ENCODE results near the gene COQ8B. TPM values are rescaled to one million over a fixed set of nuclear protein-coding genes. Genes with fewer than 3 reads are reported as not detected.
"Not testable (repeated sequence)": the region's sequence is repeated elsewhere in the genome, so short reads cannot be mapped to it uniquely, and the experiment has no call there.

COQ8B gene
- total and polyA plus RNA-seq, 2 experiments from 2014 or later = 82.5 to 90.6 TPM

DNA sequence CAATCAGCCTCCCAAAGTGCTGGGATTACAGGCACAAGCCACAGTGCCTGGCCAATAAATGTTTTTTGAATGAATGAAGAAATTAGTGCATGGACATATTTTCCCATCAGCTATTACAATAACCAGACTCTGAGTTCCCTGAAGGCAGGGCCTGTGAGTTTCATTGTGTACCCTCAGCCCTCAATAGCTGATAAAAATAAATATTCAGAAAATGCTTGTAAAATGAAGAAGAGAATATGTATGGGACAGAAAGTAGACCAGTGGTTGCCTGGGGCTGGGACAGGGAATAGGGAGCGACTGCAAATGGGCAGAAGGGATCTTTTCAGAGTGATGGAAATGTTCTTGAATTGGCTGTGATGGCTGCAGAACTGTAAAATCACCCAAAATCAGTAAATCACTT lies 55.1 kb downstream of the COQ8B start:
- TF ChIP-seq, protein P1, sequence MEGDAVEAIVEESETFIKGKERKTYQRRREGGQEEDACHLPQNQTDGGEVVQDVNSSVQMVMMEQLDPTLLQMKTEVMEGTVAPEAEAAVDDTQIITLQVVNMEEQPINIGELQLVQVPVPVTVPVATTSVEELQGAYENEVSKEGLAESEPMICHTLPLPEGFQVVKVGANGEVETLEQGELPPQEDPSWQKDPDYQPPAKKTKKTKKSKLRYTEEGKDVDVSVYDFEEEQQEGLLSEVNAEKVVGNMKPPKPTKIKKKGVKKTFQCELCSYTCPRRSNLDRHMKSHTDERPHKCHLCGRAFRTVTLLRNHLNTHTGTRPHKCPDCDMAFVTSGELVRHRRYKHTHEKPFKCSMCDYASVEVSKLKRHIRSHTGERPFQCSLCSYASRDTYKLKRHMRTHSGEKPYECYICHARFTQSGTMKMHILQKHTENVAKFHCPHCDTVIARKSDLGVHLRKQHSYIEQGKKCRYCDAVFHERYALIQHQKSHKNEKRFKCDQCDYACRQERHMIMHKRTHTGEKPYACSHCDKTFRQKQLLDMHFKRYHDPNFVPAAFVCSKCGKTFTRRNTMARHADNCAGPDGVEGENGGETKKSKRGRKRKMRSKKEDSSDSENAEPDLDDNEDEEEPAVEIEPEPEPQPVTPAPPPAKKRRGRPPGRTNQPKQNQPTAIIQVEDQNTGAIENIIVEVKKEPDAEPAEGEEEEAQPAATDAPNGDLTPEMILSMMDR (IDR thresholded peaks at IDR 0.05; ENCODE audit: low read depth, low read length) = no peak
- Histone ChIP-seq H3K4me3 (no peak overlapping the region), H3K4me1 (ENCODE audit: low read depth) (no peaks in the 10 kb centered on the region), H3K9me3 (ENCODE audit: low read depth) (no peaks in the 10 kb centered on the region), H3K27ac (no peak overlapping the region), H3K27me3 (no peaks in the 10 kb centered on the region), H3K36me3 (no peaks in the 10 kb centered on the region)
- DNase-seq (ENCODE audit: low read depth in 1 of 2, low spot score in 1 of 2) = no peak

DNA sequence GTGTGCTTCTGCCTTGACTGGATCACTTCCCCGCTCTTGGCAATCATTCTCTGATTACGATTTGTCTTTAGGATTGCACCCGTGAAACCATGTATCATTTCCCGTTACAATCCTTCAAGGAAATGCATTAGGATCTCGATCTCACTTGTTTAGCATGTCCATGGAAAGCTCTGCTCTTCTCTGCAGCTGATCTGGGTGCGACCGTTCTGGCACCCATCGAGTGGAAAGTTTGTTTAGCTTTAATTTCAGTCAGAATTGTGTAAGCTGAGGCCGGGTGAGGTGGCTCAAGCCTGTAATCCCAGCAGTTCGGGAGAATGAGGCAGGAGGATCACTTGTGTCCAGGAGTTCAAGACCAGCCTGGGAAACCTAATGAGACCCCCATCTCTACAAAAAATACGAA lies 57.1 kb downstream of the COQ8B start:
- no peak overlapping the region for H3K27ac ChIP-seq
- no peaks in the 10 kb centered on the region for H3K27me3 ChIP-seq
- TF ChIP-seq, protein P1 (IDR thresholded peaks at IDR 0.05; ENCODE audit: low read depth, low read length) = no peak
- H3K4me1 ChIP-seq (ENCODE audit: low read depth) = no peaks in the 10 kb centered on the region
- H3K36me3 ChIP-seq = no peaks in the 10 kb centered on the region
- no peaks in the 10 kb centered on the region for H3K9me3 ChIP-seq (ENCODE audit: low read depth)
- H3K4me3 ChIP-seq = no peak overlapping the region
- DNase-seq (ENCODE audit: low read depth in 1 of 2, low spot score in 1 of 2) = no peak

DNA sequence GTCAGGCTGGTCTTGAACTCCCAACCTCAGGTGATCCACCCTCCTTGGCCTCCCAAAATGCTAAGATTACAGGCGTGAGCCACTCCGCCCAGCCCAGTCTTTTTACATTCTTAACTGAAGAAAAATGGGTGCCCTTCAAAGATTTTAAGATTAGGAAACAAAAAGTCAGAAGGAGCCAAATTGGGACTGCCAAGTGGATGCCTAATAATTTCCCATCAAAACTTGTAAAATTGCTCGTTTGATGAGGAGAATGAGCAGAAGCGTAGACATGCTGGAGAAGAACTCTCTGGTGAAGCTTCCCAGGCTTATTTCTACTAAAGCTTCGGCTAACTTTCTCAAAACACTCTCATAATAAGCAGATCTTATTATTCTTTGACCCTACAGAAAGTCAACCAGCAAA lies 57.6 kb downstream of the COQ8B start:
- Histone ChIP-seq H3K4me3 (no peak overlapping the region), H3K4me1 (ENCODE audit: low read depth) (no peaks in the 10 kb centered on the region), H3K27me3 (no peaks in the 10 kb centered on the region), H3K9me3 (ENCODE audit: low read depth) (no peaks in the 10 kb centered on the region), H3K27ac (no peak overlapping the region), H3K36me3 (no peaks in the 10 kb centered on the region)
- TF ChIP-seq, protein P1 (IDR thresholded peaks at IDR 0.05; ENCODE audit: low read depth, low read length) = no peak
- no peak for DNase-seq (ENCODE audit: low read depth in 1 of 2, low spot score in 1 of 2)

DNA sequence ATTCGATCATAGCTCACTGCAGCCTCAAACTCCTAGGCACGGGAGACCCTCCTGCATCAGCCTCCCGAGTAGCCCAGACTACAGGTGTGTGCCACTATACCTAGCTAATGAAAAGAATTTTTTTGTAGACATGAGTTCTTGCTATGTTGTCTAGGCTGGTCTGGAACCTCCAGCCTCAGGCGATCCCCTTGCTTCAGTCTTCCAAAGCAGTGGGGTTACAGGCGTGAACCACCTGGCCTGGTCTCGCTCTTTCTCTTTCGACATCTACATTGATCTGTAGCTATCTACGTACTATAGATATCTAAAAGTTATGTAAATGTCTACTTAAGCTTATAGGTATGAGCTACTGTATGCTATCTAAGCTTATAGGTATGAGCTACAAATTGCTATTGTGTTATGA lies 58.7 kb downstream of the COQ8B start:
- H3K9me3 ChIP-seq (ENCODE audit: low read depth) = no peaks in the 10 kb centered on the region
- no peak overlapping the region for H3K27ac ChIP-seq
- no peaks in the 10 kb centered on the region for H3K27me3 ChIP-seq
- TF ChIP-seq, protein P1 (IDR thresholded peaks at IDR 0.05; ENCODE audit: low read depth, low read length) = no peak
- no peaks in the 10 kb centered on the region for H3K4me1 ChIP-seq (ENCODE audit: low read depth)
- DNase-seq (ENCODE audit: low read depth in 1 of 2, low spot score in 1 of 2) = no peak
- H3K36me3 ChIP-seq = no peaks in the 10 kb centered on the region
- H3K4me3 ChIP-seq = no peak overlapping the region

DNA sequence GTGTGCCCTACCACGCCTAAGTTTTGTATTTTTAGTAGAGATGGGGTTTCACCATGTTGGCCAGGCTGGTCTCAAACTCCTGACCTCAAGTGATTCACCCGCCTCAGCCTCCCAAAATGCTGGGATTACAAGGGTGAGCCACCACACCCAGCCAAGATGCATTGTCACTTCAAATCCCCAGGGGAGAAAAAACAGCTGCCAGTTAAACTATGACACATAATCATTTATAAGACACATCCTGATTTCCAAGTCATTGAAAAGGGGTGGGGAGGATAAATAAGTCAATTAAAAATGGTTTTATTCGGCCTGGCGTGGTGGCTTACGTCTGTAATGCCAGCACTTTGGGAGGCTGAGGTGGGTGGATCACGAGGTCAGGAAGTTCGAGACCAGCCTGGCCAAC lies 61.0 kb downstream of the COQ8B start:
- H3K27ac ChIP-seq; H3K4me3 ChIP-seq; H3K9me3 ChIP-seq (ENCODE audit: low read depth); H3K36me3 ChIP-seq; H3K27me3 ChIP-seq; DNase-seq (ENCODE audit: low read depth in 1 of 2, low spot score in 1 of 2); H3K4me1 ChIP-seq (ENCODE audit: low read depth): not testable (repeated sequence)

DNA sequence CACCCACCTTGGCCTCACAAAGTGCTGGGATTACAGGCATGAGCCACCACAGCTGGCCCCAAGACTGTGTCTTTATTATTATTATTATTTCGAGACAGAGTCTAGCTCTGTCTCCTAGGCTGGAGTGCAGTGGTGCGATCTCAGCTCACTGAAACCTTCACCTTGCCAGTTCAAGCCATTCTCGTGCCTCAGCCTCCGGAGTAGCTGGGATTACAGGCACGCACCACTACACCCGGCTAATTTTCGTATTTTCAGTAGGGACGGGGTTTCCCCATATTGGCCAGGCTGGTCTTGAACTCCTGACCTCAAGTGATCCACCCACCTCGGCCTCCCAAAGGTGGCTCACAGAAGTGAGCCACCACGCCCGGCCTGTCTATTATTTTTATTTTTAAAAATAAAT lies 64.4 kb downstream of the COQ8B start:
- H3K27ac ChIP-seq; H3K4me1 ChIP-seq (ENCODE audit: low read depth); H3K9me3 ChIP-seq (ENCODE audit: low read depth); H3K27me3 ChIP-seq; H3K4me3 ChIP-seq; H3K36me3 ChIP-seq; DNase-seq (ENCODE audit: low read depth in 1 of 2, low spot score in 1 of 2): not testable (repeated sequence)

DNA sequence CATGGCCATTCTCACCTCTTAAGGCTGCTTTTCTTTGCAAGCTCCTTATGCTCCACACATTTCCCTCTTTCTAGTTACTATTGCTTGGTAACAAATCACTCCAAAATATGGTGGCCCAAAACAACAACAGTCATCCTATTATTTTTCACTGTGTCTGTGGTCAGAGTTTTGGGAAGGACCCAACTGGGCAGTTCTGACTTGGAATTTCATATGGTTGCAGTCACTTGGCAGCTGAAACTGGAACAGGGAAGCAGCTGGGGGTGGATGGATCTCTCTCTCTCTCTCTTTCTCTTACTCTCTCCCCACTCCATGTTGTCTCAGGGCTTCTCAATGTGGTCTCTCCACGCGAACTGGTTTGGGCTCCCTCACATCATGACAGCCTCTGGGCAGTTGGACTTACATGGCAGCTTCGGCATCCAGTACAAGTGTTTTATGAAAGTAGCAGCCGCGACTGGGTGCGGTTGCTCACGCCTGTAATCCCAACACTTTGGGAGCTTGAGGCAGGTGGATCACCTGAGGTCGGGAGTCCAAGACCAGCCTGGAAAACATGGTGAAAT lies 65.9 kb downstream of the COQ8B start:
- Histone ChIP-seq H3K27me3 (no peaks in the 10 kb centered on the region), H3K9me3 (ENCODE audit: low read depth) (no peaks in the 10 kb centered on the region), H3K4me1 (ENCODE audit: low read depth) (no peaks in the 10 kb centered on the region), H3K27ac (no peak overlapping the region), H3K36me3 (no peaks in the 10 kb centered on the region), H3K4me3 (no peak overlapping the region)
- TF ChIP-seq, protein P1 (IDR thresholded peaks at IDR 0.05; ENCODE audit: low read depth, low read length) = no peak
- DNase-seq (ENCODE audit: low read depth in 1 of 2, low spot score in 1 of 2) = peak in 1 of 2 donors; percentile 90

DNA sequence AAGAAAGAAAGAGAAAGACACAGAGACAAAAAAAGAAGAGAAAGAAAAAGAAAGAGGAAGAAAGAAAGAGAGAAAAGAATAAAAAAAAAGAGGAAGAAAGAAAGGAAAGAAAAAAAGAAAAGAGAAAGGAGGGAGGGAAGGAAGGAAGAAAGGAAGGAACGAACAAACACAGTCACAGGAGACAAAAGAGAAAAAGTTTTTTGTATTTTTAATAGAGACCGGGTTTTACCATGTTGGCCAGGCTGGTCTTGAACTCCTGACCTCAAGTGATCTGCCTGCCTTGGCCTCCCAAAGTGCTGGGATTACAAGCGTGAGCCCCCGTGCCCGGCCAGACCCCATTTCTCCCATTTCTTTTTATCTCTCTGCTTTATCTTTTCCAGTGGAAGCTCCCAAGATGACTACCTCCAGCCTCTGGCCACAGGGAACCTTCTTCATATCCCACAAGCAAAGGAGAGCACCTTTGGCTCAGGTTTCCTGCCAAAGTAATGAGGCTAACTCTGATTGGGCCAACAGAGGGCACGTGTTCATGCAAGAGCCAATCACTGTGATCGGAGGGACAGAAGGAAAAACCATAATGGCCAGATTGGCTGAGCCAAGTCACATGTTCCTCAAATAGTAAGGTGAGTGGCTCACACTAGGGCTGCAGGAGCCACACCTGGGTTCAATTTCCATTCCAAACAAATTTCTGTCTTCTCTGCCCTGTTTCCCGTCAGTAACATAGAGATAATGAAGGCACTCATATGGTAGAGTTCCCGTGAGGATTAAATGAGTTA lies 66.6 kb downstream of the COQ8B start:
- peak in 1 of 2 donors; percentile 19 for DNase-seq (ENCODE audit: low read depth in 1 of 2, low spot score in 1 of 2)
- not testable (repeated sequence) for H3K4me1 ChIP-seq (ENCODE audit: low read depth); H3K36me3 ChIP-seq; H3K4me3 ChIP-seq; H3K9me3 ChIP-seq (ENCODE audit: low read depth); H3K27me3 ChIP-seq; H3K27ac ChIP-seq

All from cardiac muscle cell (in vitro differentiated cells and primary cell).